A549 (cell line): ENCODE results near the gene TSSC4.

Experiments used
- CHD4 ChIP-seq: fragments of 200-600 bp; sonication (generic); IDR thresholded peaks from 2 replicates; pipeline ENCODE4 v1.6.1; 2016; ENCODE audit warnings: antibody characterized with exemption, mild to moderate bottlenecking, borderline replicate concordance
- CTCF ChIP-seq: fragments of >200 bp; sonication (Bioruptor Twin); formaldehyde crosslinking; IDR thresholded peaks from 3 replicates; pipeline ENCODE4 v1.5.1; 2016
- PBX3 ChIP-seq: IDR thresholded peaks from 2 replicates; pipeline ENCODE4 v1.6.1; 2012
- POLR2A ChIP-seq: IDR thresholded peaks from 2 replicates; pipeline ENCODE4 v1.6.1; 2012; ENCODE audit warnings: mild to moderate bottlenecking, low read length
- RFX5 ChIP-seq: fragments of 450-650 bp; IDR thresholded peaks from 2 replicates; pipeline ENCODE4 v1.7.1; 2014; ENCODE audit warnings: antibody characterized with exemption, mild to moderate bottlenecking, moderate library complexity
- ZFP36 ChIP-seq: fragments of 450-650 bp; IDR thresholded peaks from 2 replicates; pipeline ENCODE4 v1.6.1; 2014; ENCODE audit warnings: borderline replicate concordance; ENCODE audit not compliant: partially characterized antibody
- TF ChIP-seq, protein P1 (sequence below): fragments of 450-650 bp; IDR thresholded peaks from 2 replicates; pipeline ENCODE4 v1.6.1; 2014; ENCODE audit warnings: antibody characterized with exemption

GRCh38 chr11:2362414-2362813 lies 38.1 kb upstream of the TSSC4 start:
- TF ChIP-seq POLR2A (no peak), CTCF (no peak), ZFP36 (no peak), RFX5 (no peak), CHD4 (no peak), PBX3 (no peak)
- TF ChIP-seq, protein P1, sequence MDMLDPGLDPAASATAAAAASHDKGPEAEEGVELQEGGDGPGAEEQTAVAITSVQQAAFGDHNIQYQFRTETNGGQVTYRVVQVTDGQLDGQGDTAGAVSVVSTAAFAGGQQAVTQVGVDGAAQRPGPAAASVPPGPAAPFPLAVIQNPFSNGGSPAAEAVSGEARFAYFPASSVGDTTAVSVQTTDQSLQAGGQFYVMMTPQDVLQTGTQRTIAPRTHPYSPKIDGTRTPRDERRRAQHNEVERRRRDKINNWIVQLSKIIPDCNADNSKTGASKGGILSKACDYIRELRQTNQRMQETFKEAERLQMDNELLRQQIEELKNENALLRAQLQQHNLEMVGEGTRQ, result no peak
